Stimulated activated CD8-positive, alpha-beta memory T cell treated with anti-CD3 and anti-CD28 coated beads, Interleukin-2, amount 100 ng/mL, for 48 hours (primary cell): ENCODE results near the gene PRKD1.
"Not testable (repeated sequence)": the region's sequence is repeated elsewhere in the genome, so short reads cannot be mapped to it uniquely, and the experiment has no call there.

Source experiments
- DNase-seq, 2 donors: peaks; one replicate each; pipeline ENCODE4 v3.0.0-alpha.2; 2020; ENCODE audit warnings: low read depth in 2 of 2

Gene PRKD1

GRCh38 chr14:29900609-29901350 lies 26.9 kb downstream of the PRKD1 start:
- no peak for DNase-seq

DNA sequence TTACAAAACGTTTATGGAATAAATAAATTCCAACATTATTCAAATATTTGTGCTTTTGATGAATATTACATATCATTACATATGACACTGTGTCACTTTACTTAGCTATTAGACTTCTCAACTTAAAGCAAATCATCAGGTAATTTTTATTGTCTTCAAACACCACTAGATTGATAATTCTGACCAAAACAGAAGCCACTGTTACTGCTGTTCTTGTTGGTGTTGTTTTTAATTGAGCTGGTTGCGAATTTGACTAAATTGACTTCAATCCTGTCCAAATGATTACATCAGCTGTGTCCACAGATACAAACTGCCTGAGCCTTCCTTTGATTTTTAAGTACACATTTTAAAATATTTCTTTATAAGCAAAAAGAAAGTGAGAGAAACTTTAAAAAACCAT lies 29.2 kb downstream of the PRKD1 start:
- no peak for DNase-seq

- DNase-seq: no peak
These were observed 30.5 kb downstream of the PRKD1 start for GRCh38 chr14:29897181-29897580.

GRCh38 chr14:29896354-29896821 lies 31.3 kb downstream of the PRKD1 start:
- no peak for DNase-seq

DNA sequence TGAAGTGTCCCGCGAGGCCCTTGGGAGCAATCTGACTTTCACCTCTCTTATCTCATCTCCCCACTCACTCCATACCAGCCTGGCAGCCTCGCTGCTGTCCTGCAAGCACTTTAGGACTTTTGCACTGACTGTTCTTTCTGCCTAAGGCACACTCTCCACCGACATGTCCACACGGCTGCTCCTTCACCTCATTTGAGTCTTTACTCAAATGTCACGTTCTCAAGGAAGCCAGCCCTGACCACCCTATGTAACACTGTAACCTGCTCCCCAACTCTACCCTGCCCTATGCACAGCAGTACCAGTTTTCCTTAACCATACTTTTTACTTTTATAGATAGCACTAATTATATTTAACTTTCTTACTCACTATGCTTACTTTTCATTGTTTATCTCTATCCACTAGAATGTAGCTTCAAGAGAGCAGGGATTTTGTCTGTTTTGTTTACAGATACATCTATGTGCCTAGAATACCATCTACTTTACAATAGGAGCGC lies 32.0 kb downstream of the PRKD1 start:
- DNase-seq: no peak

GRCh38 chr14:29893989-29894388 lies 33.7 kb downstream of the PRKD1 start:
- no peak for DNase-seq

DNA sequence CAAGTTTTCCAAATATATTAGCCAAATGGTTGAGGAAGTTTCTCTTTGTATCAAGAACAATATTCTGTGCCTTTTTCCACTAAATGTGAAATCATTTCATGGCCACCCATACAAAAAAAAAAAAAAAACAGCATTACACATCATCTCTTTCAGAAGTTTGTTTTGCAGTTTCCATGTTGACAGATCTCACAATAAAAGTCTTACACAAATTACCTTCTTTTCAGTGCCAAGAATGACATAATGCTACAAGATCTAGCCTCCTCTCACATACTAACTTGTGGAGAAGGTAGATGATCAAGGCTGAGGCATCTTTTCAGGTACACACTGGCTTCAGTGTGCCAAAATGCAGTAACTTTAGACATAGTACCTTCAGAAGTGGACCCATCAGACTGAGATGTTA lies 35.3 kb downstream of the PRKD1 start:
- DNase-seq: no peak

DNA sequence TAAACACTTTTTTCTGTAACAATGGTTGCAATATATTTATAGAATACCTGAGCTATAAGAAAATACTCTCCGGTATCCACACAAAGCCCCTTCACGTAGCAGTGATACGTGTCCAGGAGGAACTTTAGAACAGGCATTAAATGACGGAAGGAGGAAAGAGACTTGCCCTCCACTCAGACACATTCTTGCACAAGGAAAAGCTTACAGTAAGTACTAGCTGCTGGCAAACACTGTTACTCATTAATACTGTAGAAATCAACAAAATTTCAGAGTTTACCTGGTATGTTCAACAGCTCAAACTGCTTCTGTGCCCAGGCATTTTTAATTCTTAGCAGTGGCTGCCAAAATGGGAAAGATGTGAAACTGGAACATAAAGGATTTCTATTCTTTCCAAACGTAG lies 41.7 kb downstream of the PRKD1 start:
- no peak for DNase-seq

DNA sequence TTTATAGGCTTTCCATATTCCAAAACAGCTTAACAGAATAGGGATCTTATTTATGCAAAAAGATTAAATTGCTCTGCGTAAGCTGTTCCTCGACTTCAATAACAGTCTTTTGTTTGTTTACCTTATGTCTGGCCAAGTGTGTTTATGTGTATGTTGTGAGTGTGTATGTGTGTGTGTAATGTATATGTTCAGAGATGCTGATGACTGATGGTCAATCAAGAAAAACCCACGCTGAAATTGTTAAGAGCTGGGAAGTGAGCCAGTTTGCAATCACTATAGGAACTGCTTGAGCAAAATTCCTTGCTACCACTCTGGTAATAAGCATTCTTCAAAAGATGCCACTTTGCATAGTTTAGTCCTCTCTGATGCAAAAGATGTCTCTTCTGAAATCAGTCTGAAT lies 59.6 kb downstream of the PRKD1 start:
- DNase-seq: no peak

GRCh38 chr14:29865299-29865698 lies 62.3 kb downstream of the PRKD1 start:
- DNase-seq: no peak

- DNase-seq: no peak
These were observed 65.7 kb downstream of the PRKD1 start for GRCh38 chr14:29861996-29862395.

DNA sequence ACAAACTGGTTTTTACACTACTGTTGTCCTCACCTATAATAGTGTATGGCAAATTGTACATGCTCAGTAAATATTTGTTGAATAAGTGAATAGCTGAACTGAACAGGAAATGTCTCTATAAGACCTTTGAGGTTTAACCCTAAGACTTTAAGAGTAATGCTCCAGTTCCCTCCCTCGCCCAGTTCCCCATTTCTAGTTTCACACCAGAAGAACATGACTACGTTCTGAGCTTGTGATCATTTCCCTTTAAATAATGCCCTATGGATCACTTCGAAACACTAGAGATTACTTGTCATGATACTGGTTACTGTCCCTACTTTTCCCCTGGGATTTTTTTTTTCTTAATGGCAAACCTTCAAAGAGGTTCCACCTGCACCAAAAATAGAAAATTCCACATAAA lies 69.3 kb downstream of the PRKD1 start:
- DNase-seq: no peak

DNA sequence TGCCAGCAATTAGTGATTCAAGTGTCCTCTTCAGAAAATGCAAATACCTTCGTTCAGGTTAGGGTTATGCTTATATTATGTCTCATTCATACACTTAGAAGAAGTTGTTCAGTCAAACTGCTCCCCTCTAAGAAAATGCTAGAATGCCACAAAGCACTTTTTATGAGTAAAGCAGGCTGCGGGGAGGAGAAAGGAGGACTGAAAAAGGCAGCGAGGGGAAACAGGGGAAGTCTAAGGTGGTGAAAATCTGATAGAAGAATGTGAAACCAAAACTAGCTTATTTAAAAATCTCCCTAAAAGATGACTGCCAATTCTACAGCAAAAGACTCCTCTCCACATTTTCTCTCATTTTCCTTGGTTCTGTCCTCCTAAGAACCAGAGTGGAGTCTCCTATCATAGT lies 70.1 kb downstream of the PRKD1 start:
- no peak for DNase-seq

GRCh38 chr14:29856516-29856915 lies 71.1 kb downstream of the PRKD1 start:
- no peak for DNase-seq

GRCh38 chr14:29853691-29854090 lies 74.0 kb downstream of the PRKD1 start:
- not testable (repeated sequence) for DNase-seq

DNA sequence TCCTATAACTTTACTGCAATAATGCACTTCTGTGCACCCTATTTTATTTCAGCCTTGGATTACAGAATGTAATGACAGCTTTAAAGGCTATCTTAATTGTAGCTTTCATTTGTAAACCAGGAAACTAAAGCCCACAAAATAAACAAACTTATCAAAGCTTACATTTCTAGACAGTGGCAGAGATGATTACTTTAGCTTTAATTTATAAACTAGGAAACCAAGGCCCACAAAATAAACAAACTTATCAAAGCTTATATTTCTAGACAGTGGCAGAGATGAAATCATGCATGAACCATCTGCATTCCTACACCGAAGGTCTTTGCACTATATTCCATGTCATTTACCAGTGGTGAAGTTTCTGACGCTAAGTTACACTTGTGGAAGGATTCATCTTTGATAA lies 74.4 kb downstream of the PRKD1 start:
- no peak for DNase-seq

DNA sequence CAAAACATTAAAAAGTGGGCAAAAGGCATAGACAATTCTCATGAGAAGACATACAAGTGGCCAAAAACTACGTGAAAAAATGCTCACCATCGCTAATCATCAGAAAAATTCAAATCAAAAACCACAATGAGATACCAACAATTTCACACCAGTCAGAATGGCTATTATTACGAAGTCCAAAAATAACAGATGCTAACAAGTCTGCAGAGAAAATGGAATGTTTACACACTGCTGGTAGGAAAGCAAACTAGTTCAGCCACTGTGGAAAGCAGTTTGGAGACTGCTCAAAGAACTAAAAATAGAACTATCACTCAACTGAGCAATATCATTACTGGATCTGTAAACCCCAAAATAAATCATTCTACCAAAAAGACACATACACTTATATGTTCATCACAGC lies 76.2 kb downstream of the PRKD1 start:
- DNase-seq: no peak

DNA sequence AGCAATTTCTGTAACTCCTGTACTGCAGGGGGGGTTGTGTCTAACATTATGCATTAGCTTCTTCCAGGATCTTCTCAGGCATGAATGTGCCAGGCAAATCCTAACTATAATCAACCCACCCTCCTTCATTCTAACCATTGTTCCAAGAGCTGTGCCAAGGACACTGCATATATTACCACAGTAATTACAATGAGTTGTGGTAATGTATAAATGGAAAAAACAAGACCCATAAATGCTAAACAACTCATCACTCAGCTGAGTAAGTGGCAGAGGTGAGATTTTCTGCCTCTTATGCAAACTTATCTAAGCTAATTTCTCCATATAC lies 80.6 kb downstream of the PRKD1 start:
- DNase-seq: no peak

DNA sequence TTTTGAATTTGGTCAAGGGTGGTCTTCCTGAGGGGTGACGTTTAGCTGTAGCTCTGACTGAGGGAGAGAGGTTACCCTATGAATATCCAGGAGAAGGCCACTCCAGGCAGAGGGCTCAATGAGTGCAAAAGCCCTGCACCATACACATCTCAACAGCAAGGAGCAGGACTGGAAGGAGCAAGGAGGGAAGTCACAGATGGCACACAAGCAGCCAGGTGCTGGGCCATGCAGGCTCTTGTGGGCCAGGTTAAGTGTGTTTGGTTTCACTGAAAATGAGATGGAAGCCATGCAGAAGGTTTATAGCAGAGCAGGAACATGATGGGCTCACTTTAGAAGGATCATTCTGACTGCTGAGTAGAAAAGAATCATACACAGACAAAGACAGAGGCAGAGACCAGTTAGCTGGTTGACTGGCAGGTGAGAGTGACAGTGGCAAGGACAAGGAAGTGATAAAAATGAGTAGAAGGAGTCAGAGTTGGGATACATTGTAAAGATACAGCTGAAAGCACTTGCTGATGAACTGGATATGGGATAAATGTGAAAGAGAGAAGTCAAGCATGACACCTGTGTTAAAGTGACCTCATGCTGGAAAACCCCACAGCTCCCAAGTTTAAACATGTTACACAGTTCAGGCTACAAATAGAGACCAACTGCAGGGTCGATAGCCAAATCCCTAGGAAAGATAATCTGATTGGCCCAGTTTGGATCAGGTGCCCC lies 81.2 kb downstream of the PRKD1 start:
- DNase-seq: no peak

DNA sequence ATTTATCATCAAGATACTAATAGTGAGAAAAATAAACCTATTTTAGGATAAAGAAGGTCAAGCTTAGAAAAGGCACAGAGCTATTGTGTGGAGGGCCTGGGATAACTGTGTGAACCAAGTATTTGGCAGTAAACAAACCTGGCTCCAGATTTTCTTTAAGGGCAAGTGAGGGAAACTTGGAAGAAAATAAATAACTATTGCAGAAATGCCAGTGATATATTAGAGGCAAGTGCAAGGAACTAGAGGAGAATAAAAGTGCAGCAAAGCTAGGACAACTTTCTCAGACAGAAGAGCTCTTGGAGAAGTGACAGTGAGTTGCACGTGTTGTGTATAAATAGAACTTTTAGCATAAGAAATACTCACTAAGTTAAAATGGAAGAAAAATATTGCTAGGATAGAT lies 83.7 kb downstream of the PRKD1 start:
- DNase-seq: no peak

DNA sequence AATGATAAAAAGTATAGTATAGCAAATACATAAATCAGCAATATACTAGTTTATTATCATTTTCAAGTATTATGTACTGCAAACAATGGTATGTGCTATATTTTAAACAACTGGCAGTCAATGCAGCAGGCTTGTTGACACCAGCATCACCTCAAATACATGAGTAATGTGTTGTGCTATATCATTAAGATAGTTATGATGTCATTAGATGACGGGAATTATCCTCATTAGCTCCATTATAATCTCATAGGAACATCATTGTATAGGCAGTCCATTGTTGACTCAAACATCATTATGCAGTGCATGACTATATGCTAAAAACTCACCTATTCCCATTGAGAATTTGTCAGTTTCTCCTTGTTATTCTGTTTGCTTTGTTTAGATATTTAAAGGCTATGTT lies 85.4 kb downstream of the PRKD1 start:
- no peak for DNase-seq

DNA sequence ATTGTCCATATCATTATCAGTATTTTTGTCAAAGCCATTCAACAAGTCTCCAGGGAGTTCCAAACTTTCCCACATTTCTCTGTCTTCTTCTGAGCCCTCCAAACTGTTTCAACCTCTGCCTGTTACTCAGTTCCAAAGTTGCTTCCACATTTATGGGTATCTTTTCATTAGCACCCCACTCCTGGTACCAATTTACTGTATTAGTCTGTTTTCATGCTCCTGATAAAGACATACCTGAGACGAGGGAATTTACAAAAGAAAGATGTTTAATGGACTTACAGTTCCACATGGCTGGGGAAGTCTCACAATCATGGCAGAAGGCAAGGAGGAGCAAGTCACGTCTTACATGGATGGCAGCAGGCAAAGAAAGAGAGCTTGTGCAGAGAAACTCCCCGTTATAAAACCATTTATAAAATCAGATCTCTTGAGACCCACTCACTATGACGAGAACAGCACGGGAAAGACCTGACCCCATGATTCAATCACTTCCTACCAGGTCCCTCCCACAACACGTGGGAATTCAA lies 87.2 kb downstream of the PRKD1 start:
- not testable (repeated sequence) for DNase-seq

GRCh38 chr14:29839691-29840090 lies 88.0 kb downstream of the PRKD1 start:
- DNase-seq: not testable (repeated sequence)
